Measurements from ENCODE around the gene LMAN1L.

GRCh38 chr15:74808078-74808839 lies 4.4 kb upstream of the LMAN1L start:
- TF ChIP-seq SMC3 (IDR thresholded peaks at IDR 0.05; ENCODE audit: low read depth, low read length) (no peak), CTCF (conservative IDR thresholded peaks at IDR 0.05; ENCODE audit: low read depth, low read length) (no peak), POLR2A (IDR thresholded peaks at IDR 0.05; ENCODE audit: low read depth, low read length) (no peak), ELK1 (IDR thresholded peaks at IDR 0.05; ENCODE audit: borderline replicate concordance, low read depth, low read length) (no peak)

Measured in IMR-90 (cell line).